ENCODE measurements around the gene PRDM11. TPM values are rescaled to one million over a fixed set of nuclear protein-coding genes. Genes with fewer than 3 reads are reported as not detected.

The PRDM11 gene
- total RNA-seq, 1 experiment from 2014 or later: 2.9 TPM

DNA sequence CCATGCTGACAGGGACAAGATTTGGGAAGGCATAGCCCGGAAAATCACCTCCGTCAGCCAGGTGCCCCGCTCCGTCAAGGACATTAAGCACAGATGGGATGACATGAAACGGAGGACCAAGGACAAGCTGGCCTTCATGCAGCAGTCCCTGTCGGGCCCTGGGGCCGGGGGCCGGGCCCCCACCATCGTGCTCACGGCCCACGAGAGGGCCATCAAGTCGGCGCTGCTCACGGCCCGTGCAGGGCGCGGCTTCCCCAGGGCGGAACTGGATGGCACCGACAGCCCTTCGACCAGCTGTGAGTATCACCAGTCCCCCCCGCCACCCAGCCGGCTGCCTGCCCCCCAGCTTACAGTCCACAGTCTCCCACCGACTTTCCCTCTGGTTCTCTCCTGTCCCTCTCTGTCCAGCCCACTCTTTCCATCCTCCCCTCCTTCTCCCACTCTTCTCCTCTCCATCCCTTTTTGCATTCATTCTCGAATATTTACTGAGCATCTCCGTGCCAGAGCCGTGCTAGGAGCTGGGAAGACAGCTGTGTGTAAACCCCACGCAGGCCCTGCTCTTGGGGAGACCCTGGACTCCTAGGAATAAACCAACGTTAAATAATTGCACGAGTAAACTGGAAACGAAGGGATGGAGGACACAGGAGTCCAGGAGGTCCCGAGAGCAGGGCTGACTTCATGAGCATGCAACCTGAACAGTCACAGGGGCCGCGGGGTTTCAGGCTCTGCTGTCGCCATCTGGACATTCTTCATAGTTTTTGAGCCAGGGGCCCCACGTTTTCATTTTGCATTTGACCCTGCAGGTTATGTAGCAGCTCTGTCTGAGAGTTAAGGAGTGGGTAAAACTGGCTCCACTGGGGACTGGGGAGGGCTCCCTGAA lies 62.8 kb downstream of the PRDM11 start:
- DNase-seq (ENCODE audit: low read depth): no peak

GRCh38 chr11:45209891-45210699 lies 63.7 kb downstream of the PRDM11 start:
- DNase-seq (ENCODE audit: low read depth): no peak

GRCh38 chr11:45210846-45211245 lies 64.4 kb downstream of the PRDM11 start:
- DNase-seq (ENCODE audit: low read depth): no peak

DNA sequence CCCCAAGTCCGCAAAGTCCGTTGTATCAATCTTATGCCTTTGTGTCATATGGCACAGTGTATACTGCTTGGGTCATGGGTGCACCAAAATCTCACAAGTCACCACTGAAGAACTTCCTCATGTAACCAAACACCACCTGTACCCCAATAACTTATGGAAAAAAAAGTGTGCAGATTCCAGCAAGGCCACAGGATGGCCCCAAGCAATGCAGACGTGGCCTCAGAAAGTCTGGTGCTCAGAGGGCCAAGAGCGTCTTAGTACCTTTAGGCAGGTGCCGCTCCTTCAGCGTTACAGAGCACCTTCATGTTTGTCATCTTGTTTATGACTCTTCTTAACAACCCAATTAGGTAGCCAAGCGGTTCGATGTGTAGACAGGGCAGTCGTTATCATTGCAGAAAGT lies 65.3 kb downstream of the PRDM11 start:
- no peak for DNase-seq (ENCODE audit: low read depth)

- DNase-seq (ENCODE audit: low read depth): no peak
These were observed 66.3 kb downstream of the PRDM11 start for GRCh38 chr11:45212566-45213315.

DNA sequence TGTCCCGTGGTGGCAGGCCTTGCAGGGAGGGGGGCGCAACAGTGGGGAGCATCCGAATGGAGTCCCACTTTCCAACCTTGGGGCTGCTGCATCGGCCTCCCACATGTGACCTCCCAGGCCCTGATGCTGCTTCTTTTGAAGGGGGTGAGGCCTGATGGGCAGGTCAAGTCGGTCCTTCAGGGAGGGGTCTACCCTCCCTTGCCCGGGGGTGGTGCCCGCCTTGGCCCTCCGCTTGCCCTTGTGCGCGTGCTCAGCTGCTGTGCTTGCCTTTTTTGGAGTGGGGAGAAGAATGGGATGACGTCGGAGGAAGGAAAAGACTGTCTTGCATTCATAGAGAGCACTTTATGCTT lies 66.9 kb downstream of the PRDM11 start:
- DNase-seq (ENCODE audit: low read depth): no peak

- no peak for DNase-seq (ENCODE audit: low read depth)
These were observed 67.3 kb downstream of the PRDM11 start for GRCh38 chr11:45213717-45214116.

GRCh38 chr11:45215098-45215865 lies 68.8 kb downstream of the PRDM11 start:
- DNase-seq (ENCODE audit: low read depth): no peak

DNA sequence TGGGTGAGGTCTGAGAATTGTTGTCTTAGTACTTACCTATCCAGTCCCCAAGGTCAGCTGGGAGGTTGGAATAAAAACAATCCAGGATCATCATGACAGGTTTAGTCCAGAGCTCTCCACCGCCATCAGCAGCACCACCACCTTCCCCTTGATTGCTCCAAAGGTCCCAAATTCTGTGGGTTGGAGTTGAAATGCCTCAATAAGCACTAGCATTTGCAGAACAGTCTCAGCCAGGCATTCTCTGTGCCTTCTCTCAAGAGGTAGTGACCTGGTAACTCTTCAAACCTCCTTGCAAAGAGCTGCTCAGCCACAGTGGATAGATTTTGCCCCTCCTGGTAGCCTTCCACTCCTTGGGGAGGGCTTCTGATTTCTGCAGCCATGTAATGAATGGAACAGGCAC lies 69.6 kb downstream of the PRDM11 start:
- DNase-seq (ENCODE audit: low read depth): no peak

DNA sequence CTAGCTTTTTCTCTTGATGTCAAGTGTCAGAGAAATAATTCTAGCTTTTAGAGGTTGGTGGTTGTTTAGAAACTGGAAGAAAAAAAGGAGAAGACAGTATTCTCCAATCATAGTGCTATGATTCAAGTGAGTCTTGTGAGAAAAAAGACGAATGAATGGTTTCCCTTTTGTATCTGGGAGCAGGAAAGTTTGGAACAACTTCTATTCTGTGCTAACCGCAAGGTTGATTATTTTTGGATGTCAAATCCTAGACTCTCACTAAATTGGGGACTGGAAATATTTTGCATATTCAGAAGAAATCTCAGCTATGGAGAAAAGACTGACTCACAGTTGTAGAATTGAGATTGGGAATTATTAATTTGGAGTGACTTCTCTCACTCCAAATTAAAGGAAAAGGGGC lies 70.5 kb downstream of the PRDM11 start:
- DNase-seq (ENCODE audit: low read depth): no peak

DNA sequence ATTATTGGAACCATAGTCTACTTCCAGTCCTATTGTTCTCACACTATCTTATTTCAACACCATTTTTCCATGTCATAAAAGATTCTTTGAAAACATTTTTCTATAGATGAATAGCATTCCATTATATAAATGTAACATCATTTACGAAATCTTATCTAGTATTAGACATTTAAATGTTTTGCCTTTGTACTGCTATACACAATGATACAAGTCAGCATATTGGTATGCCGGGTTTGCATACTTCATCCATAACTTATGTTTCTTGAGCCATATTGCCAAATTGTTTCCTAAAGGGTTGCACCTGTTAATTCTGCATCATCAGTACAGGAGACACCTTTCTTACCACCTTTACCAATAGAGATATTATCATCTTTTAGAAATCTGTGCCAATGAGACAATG lies 71.6 kb downstream of the PRDM11 start:
- no peak for DNase-seq (ENCODE audit: low read depth)

DNA sequence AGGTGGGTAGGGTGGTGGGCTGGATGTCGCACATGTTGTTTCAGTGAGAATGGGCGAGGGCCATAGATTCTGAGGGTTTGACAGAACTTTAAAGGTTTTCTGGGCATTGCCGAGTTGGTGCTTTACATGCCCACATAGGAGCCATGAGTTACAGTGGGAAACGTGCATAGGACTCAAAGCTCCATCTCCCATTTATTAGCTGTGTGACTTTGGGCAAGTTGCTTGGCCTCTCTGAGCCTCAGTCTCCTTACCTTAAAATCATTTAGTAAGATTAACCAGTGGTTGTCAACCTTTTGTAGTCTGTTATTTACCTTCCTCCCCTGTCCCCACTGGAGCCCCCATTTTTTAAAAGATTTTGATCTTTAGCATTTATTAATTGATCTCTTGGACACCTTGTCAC lies 72.3 kb downstream of the PRDM11 start:
- DNase-seq (ENCODE audit: low read depth): no peak

GRCh38 chr11:45219411-45219810 lies 73.0 kb downstream of the PRDM11 start:
- DNase-seq (ENCODE audit: low read depth): no peak

GRCh38 chr11:45223496-45223895 lies 77.1 kb downstream of the PRDM11 start:
- DNase-seq (ENCODE audit: low read depth): no peak

DNA sequence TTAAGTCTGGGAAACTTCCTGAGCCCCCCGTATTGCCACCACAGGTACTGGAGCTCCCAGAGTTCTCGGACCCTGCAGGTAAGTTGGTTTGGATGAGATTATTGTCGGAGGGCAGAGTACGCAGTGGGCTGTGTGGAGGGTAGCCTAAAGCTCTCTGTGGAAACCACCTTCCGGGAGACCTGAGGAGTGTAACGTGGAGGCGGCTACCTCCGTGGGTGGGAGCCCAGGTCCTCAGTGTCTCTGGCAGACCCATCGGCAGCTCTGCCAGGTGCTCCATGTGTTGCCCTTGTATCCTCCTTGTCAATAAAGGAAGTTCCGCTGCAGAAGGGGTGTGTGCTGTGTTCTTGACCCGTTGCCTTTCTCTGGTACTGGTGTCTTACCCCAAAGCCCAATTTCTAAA lies 78.3 kb downstream of the PRDM11 start:
- no peak for DNase-seq (ENCODE audit: low read depth)

DNA sequence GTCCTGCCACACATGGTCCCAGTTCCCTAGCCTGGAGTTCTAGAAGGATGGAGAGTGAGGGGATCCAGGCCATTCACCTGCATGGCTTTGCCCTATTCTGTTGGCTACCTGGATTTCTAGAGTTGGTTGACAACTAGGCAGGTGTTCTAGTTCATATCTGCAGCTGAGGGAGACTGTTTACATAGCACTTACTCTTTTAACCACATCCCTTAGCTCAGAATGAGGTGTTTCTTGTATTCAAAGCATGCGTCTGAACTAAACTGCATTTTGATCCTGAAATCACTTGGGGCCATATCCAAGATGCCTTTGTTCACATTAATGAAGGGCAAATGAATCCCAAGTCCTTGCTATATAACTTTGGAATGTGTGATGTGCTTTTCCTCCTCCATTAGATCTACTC lies 78.8 kb downstream of the PRDM11 start:
- DNase-seq (ENCODE audit: low read depth): no peak

DNA sequence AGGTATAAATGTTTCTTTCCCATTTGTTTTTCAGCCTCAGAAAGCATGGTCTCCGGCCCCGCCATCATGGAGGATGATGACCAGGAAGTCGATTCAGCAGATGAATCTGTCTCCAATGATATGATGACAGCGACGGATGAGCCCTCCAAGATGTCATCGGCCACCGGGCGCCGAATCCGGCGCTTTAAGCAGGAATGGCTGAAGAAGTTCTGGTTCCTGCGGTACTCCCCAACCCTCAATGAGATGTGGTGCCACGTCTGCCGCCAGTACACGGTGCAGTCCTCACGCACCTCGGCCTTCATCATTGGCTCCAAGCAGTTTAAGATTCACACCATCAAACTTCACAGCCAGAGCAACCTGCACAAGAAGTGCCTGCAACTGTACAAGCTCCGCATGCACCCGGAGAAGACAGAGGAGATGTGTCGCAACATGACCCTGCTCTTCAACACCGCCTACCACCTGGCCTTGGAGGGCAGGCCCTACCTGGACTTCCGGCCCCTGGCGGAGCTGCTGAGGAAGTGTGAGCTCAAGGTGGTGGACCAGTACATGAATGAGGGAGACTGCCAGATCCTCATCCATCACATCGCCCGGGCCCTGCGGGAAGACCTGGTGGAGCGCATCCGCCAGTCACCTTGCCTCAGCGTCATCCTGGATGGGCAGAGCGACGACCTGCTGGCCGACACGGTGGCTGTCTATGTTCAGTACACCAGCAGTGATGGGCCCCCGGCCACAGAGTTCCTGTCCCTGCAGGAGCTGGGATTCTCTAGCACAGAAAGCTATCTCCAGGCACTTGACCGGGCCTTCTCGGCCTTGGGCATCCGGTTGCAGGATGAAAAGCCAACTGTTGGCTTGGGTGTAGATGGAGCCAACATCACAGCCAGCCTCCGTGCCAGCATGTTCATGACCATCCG lies 79.8 kb downstream of the PRDM11 start:
- DNase-seq (ENCODE audit: low read depth): no peak

DNA sequence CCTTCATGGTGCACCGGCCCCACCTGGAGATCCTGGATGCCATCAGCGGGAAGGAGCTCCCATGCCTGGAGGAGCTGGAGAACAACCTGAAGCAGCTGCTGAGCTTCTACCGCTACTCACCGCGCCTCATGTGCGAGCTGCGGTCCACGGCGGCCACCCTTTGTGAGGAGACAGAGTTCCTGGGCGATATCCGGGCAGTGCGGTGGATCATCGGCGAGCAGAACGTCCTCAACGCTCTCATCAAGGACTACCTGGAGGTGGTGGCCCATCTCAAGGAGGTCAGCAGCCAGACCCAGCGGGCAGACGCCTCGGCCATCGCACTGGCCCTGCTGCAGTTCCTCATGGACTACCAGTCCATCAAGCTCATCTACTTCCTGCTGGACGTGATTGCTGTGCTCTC lies 80.5 kb downstream of the PRDM11 start:
- DNase-seq (ENCODE audit: low read depth): no peak

GRCh38 chr11:45227836-45228235 lies 81.4 kb downstream of the PRDM11 start:
- DNase-seq (ENCODE audit: low read depth): no peak

- no peak for DNase-seq (ENCODE audit: low read depth)
These were observed 83.1 kb downstream of the PRDM11 start for GRCh38 chr11:45229401-45230020.
